ENCODE measurements around the gene FMN1.

The FMN1 gene

DNA sequence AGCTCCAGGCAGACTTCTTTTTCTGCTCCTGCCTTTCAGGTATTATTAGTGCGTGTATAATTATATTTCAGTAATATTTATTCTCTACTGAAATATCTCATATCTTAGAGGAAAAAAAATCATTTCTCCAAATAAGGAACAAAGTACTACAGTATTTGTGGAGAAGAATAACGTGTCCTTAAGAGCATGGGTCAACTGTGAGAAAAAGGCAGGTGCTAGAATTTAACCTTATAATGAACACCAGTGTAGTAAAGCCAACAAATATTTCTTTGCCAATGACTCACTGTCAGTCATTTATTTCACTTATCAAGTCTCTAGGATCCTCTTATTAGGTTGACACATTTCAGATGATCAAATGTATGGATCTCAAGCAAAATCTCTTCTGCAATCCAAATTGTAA, 293.3 kb downstream of the FMN1 start:
- no peak for DNase-seq (ENCODE audit: low read depth in 3 of 3, low spot score in 1 of 3)

DNA sequence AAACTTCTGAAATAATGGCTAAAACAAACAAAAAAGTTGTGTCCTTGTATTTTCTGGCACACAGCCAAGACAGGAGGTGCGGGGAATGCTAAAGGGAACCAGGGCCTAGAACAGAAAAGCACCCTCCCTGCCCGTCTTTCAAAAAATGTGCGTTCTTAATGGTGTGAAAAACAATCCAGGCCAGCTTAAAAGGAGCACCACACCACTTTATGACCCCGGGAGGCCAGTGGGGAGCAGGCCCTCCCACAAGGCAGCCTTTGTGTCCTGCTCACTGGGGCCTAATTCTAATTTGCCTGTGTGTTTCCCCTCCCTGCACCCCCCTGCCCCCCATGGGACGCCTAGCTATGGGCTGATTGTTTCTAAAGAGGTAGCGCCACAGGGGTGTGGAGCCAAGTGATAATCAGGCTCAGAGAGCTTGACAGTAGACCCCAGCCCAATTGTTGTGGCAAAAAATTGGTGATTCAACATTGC, 295.4 kb downstream of the FMN1 start:
- DNase-seq (ENCODE audit: low read depth in 3 of 3, low spot score in 1 of 3): no peak

- DNase-seq (ENCODE audit: low read depth in 3 of 3, low spot score in 1 of 3): no peak
These were observed 296.1 kb downstream of the FMN1 start for GRCh38 chr15:32898414-32898813.

GRCh38 chr15:32893421-32893820, 301.1 kb downstream of the FMN1 start:
- DNase-seq (ENCODE audit: low read depth in 3 of 3, low spot score in 1 of 3): no peak

DNA sequence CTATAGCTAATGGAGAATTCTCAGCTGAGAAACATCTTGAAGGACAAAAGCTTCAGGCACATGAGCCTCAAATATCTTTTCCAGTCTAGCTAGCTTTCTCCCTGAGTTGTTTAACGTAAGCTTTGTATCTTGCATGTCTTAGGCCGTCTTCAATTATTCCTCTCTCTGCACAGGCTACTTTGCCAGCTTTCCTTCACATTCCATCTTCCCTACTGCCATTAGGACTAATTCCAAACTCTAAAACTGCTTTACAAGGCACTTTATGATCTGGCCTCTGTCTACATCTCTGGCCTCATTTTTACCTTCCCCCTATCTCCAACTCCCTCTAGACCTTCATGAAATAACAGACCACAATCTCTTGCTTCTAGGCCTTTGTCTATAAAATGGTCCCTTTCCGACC, 305.3 kb downstream of the FMN1 start:
- DNase-seq (ENCODE audit: low read depth in 3 of 3, low spot score in 1 of 3): no peak

GRCh38 chr15:32888221-32888761, 306.2 kb downstream of the FMN1 start:
- DNase-seq (ENCODE audit: low read depth in 3 of 3, low spot score in 1 of 3): no peak

- DNase-seq (ENCODE audit: low read depth in 3 of 3, low spot score in 1 of 3): no peak
These were observed 307.4 kb downstream of the FMN1 start for GRCh38 chr15:32887090-32887489.

- DNase-seq (ENCODE audit: low read depth in 3 of 3, low spot score in 1 of 3): no peak
These were observed 308.1 kb downstream of the FMN1 start for GRCh38 chr15:32886459-32886858.

GRCh38 chr15:32885713-32886112, 308.8 kb downstream of the FMN1 start:
- no peak for DNase-seq (ENCODE audit: low read depth in 3 of 3, low spot score in 1 of 3)

- DNase-seq (ENCODE audit: low read depth in 3 of 3, low spot score in 1 of 3): no peak
These were observed 310.4 kb downstream of the FMN1 start for GRCh38 chr15:32884146-32884545.

DNA sequence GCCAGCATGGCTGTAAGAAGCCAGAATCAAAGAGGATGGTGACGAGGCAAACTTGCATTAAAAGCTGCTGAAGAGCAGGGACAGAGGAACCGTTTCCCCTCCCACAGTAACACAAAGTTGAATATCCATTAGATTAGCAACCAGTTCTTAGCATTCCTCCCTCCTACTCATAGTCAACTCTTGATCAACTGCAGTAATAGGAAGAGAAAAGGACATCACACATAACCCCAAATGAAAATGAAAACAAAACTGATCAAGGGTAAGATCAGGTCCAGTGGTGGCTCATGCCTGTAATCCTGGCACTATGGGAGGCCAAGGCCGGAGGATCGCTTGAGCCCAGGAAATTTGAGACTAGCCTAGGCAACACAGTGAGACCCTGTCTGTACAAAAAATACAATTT, 311.6 kb downstream of the FMN1 start:
- DNase-seq (ENCODE audit: low read depth in 3 of 3, low spot score in 1 of 3): no peak

- no peak for DNase-seq (ENCODE audit: low read depth in 3 of 3, low spot score in 1 of 3)
These were observed 313.0 kb downstream of the FMN1 start for GRCh38 chr15:32881528-32881927.

GRCh38 chr15:32880642-32881041, 313.9 kb downstream of the FMN1 start:
- no peak for DNase-seq (ENCODE audit: low read depth in 3 of 3, low spot score in 1 of 3)

DNA sequence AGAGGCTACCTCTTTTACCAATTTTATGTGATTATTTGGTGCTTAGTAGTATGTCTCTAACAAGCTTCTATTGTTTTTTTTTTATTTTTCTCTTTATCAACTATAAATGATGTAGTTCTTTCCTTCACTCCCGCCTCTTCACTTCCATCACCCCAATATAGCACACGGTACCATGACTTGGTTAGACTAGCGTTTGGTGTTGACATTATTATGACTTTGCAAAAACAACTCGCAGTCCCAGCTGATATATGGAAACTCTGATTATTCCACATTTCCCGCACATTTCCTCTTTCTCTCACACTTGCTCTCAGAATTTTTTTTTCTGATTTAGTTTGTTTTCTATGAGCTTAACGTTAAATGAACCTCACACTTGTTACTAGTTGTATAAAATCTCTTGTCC, 314.5 kb downstream of the FMN1 start:
- DNase-seq (ENCODE audit: low read depth in 3 of 3, low spot score in 1 of 3): no peak

GRCh38 chr15:32878869-32879805, 315.4 kb downstream of the FMN1 start:
- no peak for DNase-seq (ENCODE audit: low read depth in 3 of 3, low spot score in 1 of 3)

DNA sequence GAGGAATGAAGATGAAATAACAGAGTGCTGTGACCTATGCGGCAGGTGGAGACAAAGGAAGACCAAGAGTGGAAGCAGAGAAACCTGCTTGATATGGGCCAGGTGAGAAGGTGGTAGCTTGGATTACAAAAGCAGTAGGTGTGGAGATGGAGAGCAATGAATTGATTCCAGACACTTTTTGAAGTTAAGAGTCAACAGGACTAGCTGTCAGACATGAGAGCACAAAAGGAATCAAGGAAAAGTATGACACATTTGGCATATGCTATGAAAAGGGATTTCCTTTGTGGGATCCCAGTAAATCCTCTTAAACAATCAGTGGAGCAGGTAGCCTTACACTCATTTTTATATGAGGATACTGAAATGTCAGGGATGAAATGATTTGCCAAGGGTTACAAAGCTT, 316.2 kb downstream of the FMN1 start:
- DNase-seq (ENCODE audit: low read depth in 3 of 3, low spot score in 1 of 3): no peak

GRCh38 chr15:32877252-32878019, 317.1 kb downstream of the FMN1 start:
- DNase-seq (ENCODE audit: low read depth in 3 of 3, low spot score in 1 of 3): no peak

GRCh38 chr15:32873284-32874114, 321.0 kb downstream of the FMN1 start:
- DNase-seq (ENCODE audit: low read depth in 3 of 3, low spot score in 1 of 3): no peak

- DNase-seq (ENCODE audit: low read depth in 3 of 3, low spot score in 1 of 3): no peak
These were observed 321.8 kb downstream of the FMN1 start for GRCh38 chr15:32872621-32873283.

- DNase-seq (ENCODE audit: low read depth in 3 of 3, low spot score in 1 of 3): no peak
These were observed 322.6 kb downstream of the FMN1 start for GRCh38 chr15:32871883-32872282.
